Kidney (tissue), 14 donors: Measurements from ENCODE around the gene HNF1A. TPM values are rescaled to one million over a fixed set of nuclear protein-coding genes. Genes with fewer than 3 reads are reported as not detected.

Experiments
- DNase-seq, 5 donors: peaks; one replicate each; pipeline ENCODE4 v3.0.0-alpha.2; 2013 to 2020
- FAIRE-seq: peaks from 2 replicates; lab custom pipeline; 2012; peaks lifted over from hg19 to GRCh38; lab: Jason Lieb, UNC
- H3K27ac ChIP-seq, 2 donors: one replicate each; pipeline ENCODE4 v1.7.0; 2013; ENCODE audit warnings: low read depth in 2 of 2, low read length in 2 of 2, inconsistent platforms in 1 of 2
- H3K27me3 ChIP-seq: one replicate; pipeline ENCODE4 v1.7.1; 2013; ENCODE audit warnings: low read length, inconsistent platforms; ENCODE audit not compliant: control insufficient read depth, insufficient read depth
- H3K36me3 ChIP-seq, 3 donors: one replicate each; pipeline versions ENCODE4 v1.7.0 to v1.7.1; 2013; ENCODE audit warnings: low read length in 3 of 3, control low read depth in 1 of 3, inconsistent platforms in 1 of 3; ENCODE audit not compliant: insufficient read depth in 3 of 3, control insufficient read depth in 2 of 3
- H3K4me1 ChIP-seq, 3 donors: one replicate each; pipeline versions ENCODE4 v1.7.0 to v1.7.1; 2013; ENCODE audit warnings: low read length in 3 of 3, inconsistent platforms in 1 of 3, low read depth in 1 of 3; ENCODE audit not compliant: control insufficient read depth in 2 of 3, insufficient read depth in 2 of 3
- H3K4me3 ChIP-seq, 3 donors: one replicate each; pipeline versions ENCODE4 v1.7.0 to v1.8.1; 2013; ENCODE audit warnings: low read length in 3 of 3, control low read depth in 1 of 3, inconsistent platforms in 1 of 3
- H3K9ac ChIP-seq, 3 donors: one replicate each; pipeline versions ENCODE4 v1.7.0 to v1.7.1; 2013; ENCODE audit warnings: low read length in 3 of 3, control low read depth in 1 of 3, inconsistent platforms in 1 of 3
- H3K9me3 ChIP-seq, 3 donors: one replicate each; pipeline versions ENCODE4 v1.7.0 to v1.7.1; 2013; ENCODE audit warnings: low read length in 3 of 3, control low read depth in 1 of 3, inconsistent platforms in 1 of 3; ENCODE audit not compliant: control insufficient read depth in 2 of 3, insufficient read depth in 1 of 3
- intact Hi-C: fragments of 100-400 bp; cut with DNase I; formaldehyde crosslinking; loops from one replicate; pipeline ENCODE4 v1.11.1; 2022
- polyA plus RNA-seq: library from polyadenylated mRNA; stranded (reverse); fragments of 350-450 nt; fragmentation: Illumina TruSeq; extraction: RNeasy Lipid Tissue Mini Kit (QIAGEN cat#74804); gene quantifications from one replicate; pipeline ENCODE4 v1.2.3, GENCODE V29; 2014; ENCODE audit warnings: low read depth, low replicate concordance; ENCODE audit not compliant: insufficient read depth
- total RNA-seq: library from RNA; stranded (reverse); fragmentation: NEBNext Ultra II Directional; extraction: Animal tissue kit (Norgen Biotek cat#: 25700); gene quantifications from one replicate; pipeline ENCODE4 v1.2.1, GENCODE V29; 2021
- TF ChIP-seq, protein P1 (sequence below): IDR thresholded peaks from 3 replicates; pipeline ENCODE4 v1.5.1; 2012; ENCODE audit warnings: mild to moderate bottlenecking, moderate library complexity, borderline replicate concordance; ENCODE audit not compliant: insufficient read depth; ENCODE audit errors: extremely low read depth
- donor health status: control.
- donor health status: control.
- donor health status: control.
- donor health status: control.
- donor health status: control.
- donor health status: DM: yes; HTN: yes; CAD: no.
- donor health status: Normal renal cell carcinoma (clear cell type).

HNF1A gene
- total and polyA plus RNA-seq, 2 donors from 2014 or later: 6.7 to 32.4 TPM

DNA sequence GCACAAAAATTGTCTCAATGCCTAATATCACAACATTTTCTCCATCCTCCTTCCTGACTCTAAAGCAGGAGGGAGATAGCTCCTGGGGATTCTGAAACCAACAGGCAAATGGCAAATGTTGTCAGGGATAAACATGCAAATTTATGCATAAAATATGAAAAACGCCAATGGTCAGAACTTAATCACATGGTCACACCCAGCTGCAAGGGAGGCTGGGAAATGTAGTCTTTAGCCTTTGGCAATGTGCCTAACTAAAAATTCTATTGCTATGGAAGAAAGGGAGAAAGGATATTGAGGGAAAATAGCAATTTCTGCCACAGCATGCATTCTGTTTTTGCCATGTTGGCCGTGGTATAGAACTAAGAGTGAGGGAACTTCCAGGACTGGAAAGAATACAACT is 72.4 kb downstream of the HNF1A start:
- Histone ChIP-seq H3K27ac (no peak overlapping the region), H3K9me3 (no peaks in the 10 kb centered on the region), H3K4me1 (no peaks in the 10 kb centered on the region), H3K9ac (no peak overlapping the region), H3K27me3 (no peaks in the 10 kb centered on the region), H3K4me3 (no peak overlapping the region), H3K36me3 (no peaks in the 10 kb centered on the region)
- TF ChIP-seq, protein P1, sequence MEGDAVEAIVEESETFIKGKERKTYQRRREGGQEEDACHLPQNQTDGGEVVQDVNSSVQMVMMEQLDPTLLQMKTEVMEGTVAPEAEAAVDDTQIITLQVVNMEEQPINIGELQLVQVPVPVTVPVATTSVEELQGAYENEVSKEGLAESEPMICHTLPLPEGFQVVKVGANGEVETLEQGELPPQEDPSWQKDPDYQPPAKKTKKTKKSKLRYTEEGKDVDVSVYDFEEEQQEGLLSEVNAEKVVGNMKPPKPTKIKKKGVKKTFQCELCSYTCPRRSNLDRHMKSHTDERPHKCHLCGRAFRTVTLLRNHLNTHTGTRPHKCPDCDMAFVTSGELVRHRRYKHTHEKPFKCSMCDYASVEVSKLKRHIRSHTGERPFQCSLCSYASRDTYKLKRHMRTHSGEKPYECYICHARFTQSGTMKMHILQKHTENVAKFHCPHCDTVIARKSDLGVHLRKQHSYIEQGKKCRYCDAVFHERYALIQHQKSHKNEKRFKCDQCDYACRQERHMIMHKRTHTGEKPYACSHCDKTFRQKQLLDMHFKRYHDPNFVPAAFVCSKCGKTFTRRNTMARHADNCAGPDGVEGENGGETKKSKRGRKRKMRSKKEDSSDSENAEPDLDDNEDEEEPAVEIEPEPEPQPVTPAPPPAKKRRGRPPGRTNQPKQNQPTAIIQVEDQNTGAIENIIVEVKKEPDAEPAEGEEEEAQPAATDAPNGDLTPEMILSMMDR: no peak
- FAIRE-seq (no peak), DNase-seq (no peak)
- intact Hi-C loops: no loop called here

Other genes starting within 250 kb of the HNF1A start
- gene SPPL3, start 74.2 kb upstream of the HNF1A start, total RNA-seq: 51.9 TPM
- gene SPPL3, start 74.2 kb upstream of the HNF1A start, polyA plus RNA-seq: 23.8 TPM
- gene C12orf43, start 37.9 kb downstream of the HNF1A start, total RNA-seq: 15.6 TPM
- gene C12orf43, start 37.9 kb downstream of the HNF1A start, polyA plus RNA-seq: 10.3 TPM
- 1.0 TPM for gene OASL, start 60.7 kb downstream of the HNF1A start, total RNA-seq
- 1.0 TPM for gene OASL, start 60.7 kb downstream of the HNF1A start, polyA plus RNA-seq
- 3.5 TPM for gene P2RX7, start 154.3 kb downstream of the HNF1A start, total RNA-seq
- gene P2RX7, start 154.3 kb downstream of the HNF1A start, polyA plus RNA-seq: 0.45 TPM
- gene P2RX4, start 231.6 kb downstream of the HNF1A start, total RNA-seq: 36.2 TPM
- gene P2RX4, start 231.6 kb downstream of the HNF1A start, polyA plus RNA-seq: 28.8 TPM